Mesothelial cell of epicardium (in vitro differentiated cells): ENCODE measurements around the gene IZUMO1. TPM values are rescaled to one million over a fixed set of nuclear protein-coding genes. Genes with fewer than 3 reads are reported as not detected.
"Not testable (repeated sequence)": the region's sequence is repeated elsewhere in the genome, so short reads cannot be mapped to it uniquely, and the experiment has no call there.

ENCODE experiments used
- DNase-seq, 2 experiments: peaks; one replicate each; pipeline ENCODE4 v3.0.0; 2021; ENCODE audit warnings: low spot score in 2 of 2; ENCODE audit not compliant: unreplicated experiment in 2 of 2
- H3K27ac Mint-ChIP-seq: 2 replicates; pipeline ENCODE4 v1.8.0; 2021; ENCODE audit warnings: mixed read lengths
- H3K27me3 Mint-ChIP-seq: 2 replicates; pipeline ENCODE4 v1.8.0; 2021; ENCODE audit warnings: low read depth, mixed read lengths
- H3K36me3 Mint-ChIP-seq: 2 replicates; pipeline ENCODE4 v1.8.0; 2021; ENCODE audit warnings: mixed read lengths
- H3K4me1 Mint-ChIP-seq: 2 replicates; pipeline ENCODE4 v1.8.0; 2021; ENCODE audit warnings: mixed read lengths
- H3K4me3 Mint-ChIP-seq: 2 replicates; pipeline ENCODE4 v1.8.0; 2021; ENCODE audit warnings: mild to moderate bottlenecking, moderate library complexity, mixed read lengths
- H3K9me3 Mint-ChIP-seq: 2 replicates; pipeline ENCODE4 v1.8.0; 2021; ENCODE audit warnings: mixed read lengths
- total RNA-seq: library from RNA; stranded (reverse); gene quantifications from 3 replicates; pipeline ENCODE4 v1.2.1, GENCODE V29; 2021
- TF ChIP-seq, protein P1 (sequence below): fragments of 200-600 bp; sonication (generic); IDR thresholded peaks from one replicate; pipeline ENCODE4 v1.5.0; 2021; ENCODE audit warnings: antibody characterized with exemption; ENCODE audit not compliant: unreplicated experiment

IZUMO1 gene
- total RNA-seq, 1 donor from 2014 or later: 0.80 TPM

DNA sequence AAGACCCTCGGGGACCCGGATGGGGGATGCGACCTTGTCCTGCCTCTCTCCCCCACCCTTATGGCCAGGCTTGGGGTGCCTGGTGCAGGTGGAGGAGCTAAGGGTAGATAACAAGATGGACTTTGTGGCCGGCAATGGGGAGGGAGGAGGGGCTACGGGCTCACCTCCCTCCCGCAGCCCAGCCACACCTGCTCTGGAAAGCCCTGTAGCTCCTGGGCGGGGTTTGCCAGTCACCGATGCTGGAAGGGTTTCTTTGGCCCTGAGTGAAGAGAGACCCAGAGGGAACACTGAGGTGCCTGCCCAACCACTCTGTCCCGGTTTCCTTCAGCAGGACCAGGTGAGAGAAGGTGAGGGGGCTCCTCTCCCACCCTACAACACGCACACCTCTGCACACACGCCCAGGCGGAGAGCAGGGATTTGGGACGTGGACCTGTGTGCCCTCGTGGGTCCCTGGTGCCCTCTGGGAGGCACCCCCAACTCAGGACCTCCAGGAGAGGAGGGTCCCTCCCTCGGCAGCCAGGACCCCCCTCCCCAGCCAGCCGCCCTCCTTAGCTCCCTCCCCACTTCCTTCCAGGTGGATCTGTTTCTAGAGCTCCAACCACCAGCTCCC lies 50.9 kb downstream of the IZUMO1 start, which contains the start of gene FUT2:
Gene FUT2, plus strand, starts transcription at position 229 of the 610 bp plus-strand sequence. CDS start 6,986 bp downstream, outside the sequence.
- Mint-ChIP-seq H3K36me3 (peaks cover 18% of the 10 kb centered on the region), H3K4me3 (peak within 1 kb of the TSS; percentile 59), H3K27me3 (peaks cover 42% of the 10 kb centered on the region), H3K27ac (no peak within 1 kb of the TSS), H3K4me1 (peaks cover 15% of the 10 kb centered on the region), H3K9me3 (no peaks in the 10 kb centered on the region)
- no peak for DNase-seq
- TF ChIP-seq, protein P1, sequence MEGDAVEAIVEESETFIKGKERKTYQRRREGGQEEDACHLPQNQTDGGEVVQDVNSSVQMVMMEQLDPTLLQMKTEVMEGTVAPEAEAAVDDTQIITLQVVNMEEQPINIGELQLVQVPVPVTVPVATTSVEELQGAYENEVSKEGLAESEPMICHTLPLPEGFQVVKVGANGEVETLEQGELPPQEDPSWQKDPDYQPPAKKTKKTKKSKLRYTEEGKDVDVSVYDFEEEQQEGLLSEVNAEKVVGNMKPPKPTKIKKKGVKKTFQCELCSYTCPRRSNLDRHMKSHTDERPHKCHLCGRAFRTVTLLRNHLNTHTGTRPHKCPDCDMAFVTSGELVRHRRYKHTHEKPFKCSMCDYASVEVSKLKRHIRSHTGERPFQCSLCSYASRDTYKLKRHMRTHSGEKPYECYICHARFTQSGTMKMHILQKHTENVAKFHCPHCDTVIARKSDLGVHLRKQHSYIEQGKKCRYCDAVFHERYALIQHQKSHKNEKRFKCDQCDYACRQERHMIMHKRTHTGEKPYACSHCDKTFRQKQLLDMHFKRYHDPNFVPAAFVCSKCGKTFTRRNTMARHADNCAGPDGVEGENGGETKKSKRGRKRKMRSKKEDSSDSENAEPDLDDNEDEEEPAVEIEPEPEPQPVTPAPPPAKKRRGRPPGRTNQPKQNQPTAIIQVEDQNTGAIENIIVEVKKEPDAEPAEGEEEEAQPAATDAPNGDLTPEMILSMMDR: no peak

GRCh38 chr19:48693629-48694028 lies 53.1 kb downstream of the IZUMO1 start:
- H3K27me3 Mint-ChIP-seq: peaks cover 39% of the 10 kb centered on the region
- not testable (repeated sequence) for H3K9me3 Mint-ChIP-seq, DNase-seq, H3K4me3 Mint-ChIP-seq, H3K27ac Mint-ChIP-seq
- H3K4me1 Mint-ChIP-seq: peaks cover 23% of the 10 kb centered on the region
- H3K36me3 Mint-ChIP-seq: peaks cover 10% of the 10 kb centered on the region

Other genes starting within 250 kb of the IZUMO1 start
- gene LMTK3, start 235.1 kb downstream of the IZUMO1 start, total RNA-seq: 19.4 to 21.3 TPM (median 20.4 TPM) in 3 replicates
- gene SULT2B1, start 194.7 kb downstream of the IZUMO1 start, total RNA-seq: 0.64 to 0.79 TPM (median 0.74 TPM) in 3 replicates
- not detected in 3 replicates for gene SPACA4, start 140.2 kb downstream of the IZUMO1 start, total RNA-seq
- gene FAM83E, start 131.8 kb downstream of the IZUMO1 start, total RNA-seq: 2.5 to 3.9 TPM (median 3.7 TPM) in 3 replicates
- 1,586 to 1,657 TPM (median 1,644 TPM) in 3 replicates for gene RPL18, start 127.7 kb downstream of the IZUMO1 start, total RNA-seq
- 25.3 to 28.6 TPM (median 27.7 TPM) in 3 replicates for gene SPHK2, start 127.4 kb downstream of the IZUMO1 start, total RNA-seq
- gene DBP, start 109.5 kb downstream of the IZUMO1 start, total RNA-seq: 11.5 to 13.2 TPM (median 13.1 TPM) in 3 replicates
- 48.2 to 55.0 TPM (median 53.1 TPM) in 3 replicates for gene CA11, start 100.7 kb downstream of the IZUMO1 start, total RNA-seq
- gene NTN5, start 73.9 kb downstream of the IZUMO1 start, total RNA-seq: 6.8 to 7.3 TPM (median 7.1 TPM) in 3 replicates
- gene FUT2, start 50.9 kb downstream of the IZUMO1 start, total RNA-seq: 0.20 TPM in 1 of 3 replicates, not detected in the others
- 5.8 to 6.5 TPM (median 6.0 TPM) in 3 replicates for gene MAMSTR, start 27.2 kb downstream of the IZUMO1 start, total RNA-seq
- gene RASIP1, start 6.3 kb downstream of the IZUMO1 start, total RNA-seq: 1.4 to 2.1 TPM (median 1.5 TPM) in 3 replicates
- 3.5 to 4.4 TPM (median 4.3 TPM) in 3 replicates for gene FUT1, start 5.7 kb upstream of the IZUMO1 start, total RNA-seq
- not detected in 3 replicates for gene FGF21, start 8.6 kb upstream of the IZUMO1 start, total RNA-seq
- gene BCAT2, start 64.1 kb upstream of the IZUMO1 start, total RNA-seq: 45.3 to 47.3 TPM (median 45.7 TPM) in 3 replicates
- gene HSD17B14, start 89.6 kb upstream of the IZUMO1 start, total RNA-seq: 22.9 to 29.6 TPM (median 27.1 TPM) in 3 replicates
- 25.7 to 28.6 TPM (median 26.9 TPM) in 3 replicates for gene PLEKHA4, start 121.7 kb upstream of the IZUMO1 start, total RNA-seq
- gene PPP1R15A, start 125.5 kb upstream of the IZUMO1 start, total RNA-seq: 158 to 170 TPM (median 158 TPM) in 3 replicates
- 0.38 to 1.4 TPM (median 0.84 TPM) in 3 replicates for gene TULP2, start 151.8 kb upstream of the IZUMO1 start, total RNA-seq
- 152 to 159 TPM (median 159 TPM) in 3 replicates for gene NUCB1, start 153.4 kb upstream of the IZUMO1 start, total RNA-seq
- gene DHDH, start 186.8 kb upstream of the IZUMO1 start, total RNA-seq: 2.3 to 3.5 TPM (median 3.2 TPM) in 3 replicates
- 119 to 129 TPM (median 119 TPM) in 3 replicates for gene BAX, start 208.0 kb upstream of the IZUMO1 start, total RNA-seq
- 1,022 to 1,078 TPM (median 1,064 TPM) in 3 replicates for gene FTL, start 218.4 kb upstream of the IZUMO1 start, total RNA-seq
- 53.6 to 60.5 TPM (median 58.8 TPM) in 3 replicates for gene GYS1, start 246.4 kb upstream of the IZUMO1 start, total RNA-seq
- gene RUVBL2, start 247.0 kb upstream of the IZUMO1 start, total RNA-seq: 62.2 to 67.5 TPM (median 64.2 TPM) in 3 replicates